Panc1 (cell line): ENCODE results near the gene SAFB2. TPM values are rescaled to one million over a fixed set of nuclear protein-coding genes. Genes with fewer than 3 reads are reported as not detected.

Experiments used
- ATAC-seq: fragments of 200-7000 bp; cut with Tn5 transposase; 2 replicates; pipeline ENCODE4 v1.9.1; 2020; ENCODE audit warnings: mild to moderate bottlenecking, moderate library complexity
- BruUV-seq: library from RNA; stranded (reverse); fragments of 400-500 nt; replicated peaks from 2 replicates; lab custom pipeline; 2021; lab: Mats Ljungman, UMichigan
- CTCF ChIA-PET: fragments of 300-600 bp; sonication (Branson Sonifier 250); formaldehyde crosslinking; loops from one replicate; lab custom pipeline; 2022; ENCODE audit warnings: antibody characterized with exemption; lab: Charles Lee
- POLR2A ChIA-PET: fragments of 300-600 bp; sonication (Branson Sonifier 250); formaldehyde crosslinking; loops from one replicate; lab custom pipeline; 2022; ENCODE audit warnings: antibody characterized with exemption; lab: Charles Lee
- DNase-seq: peaks from one replicate; pipeline ENCODE4 v3.0.0-alpha.2; 2010; ENCODE audit warnings: low read depth, low spot score
- H3K27ac ChIP-seq: 2 replicates; pipeline ENCODE4 v1.5.1; 2011; ENCODE audit warnings: mild to moderate bottlenecking, low read length, inconsistent platforms
- H3K27me3 ChIP-seq: fragments of 200-500 bp; sonication (Bioruptor generic); 2 replicates; pipeline ENCODE4 v1.6.0; 2014; ENCODE audit warnings: low read length, inconsistent platforms; ENCODE audit not compliant: control insufficient read depth, insufficient read depth
- H3K36me3 ChIP-seq: fragments of 200-500 bp; sonication (Bioruptor generic); 2 replicates; pipeline ENCODE4 v1.5.1; 2014; ENCODE audit warnings: inconsistent platforms, mild to moderate bottlenecking, low read length, moderate library complexity; ENCODE audit not compliant: control insufficient read depth, insufficient read depth
- H3K4me1 ChIP-seq: 2 replicates; pipeline ENCODE4 v1.5.1; 2011; ENCODE audit warnings: inconsistent platforms, mild to moderate bottlenecking, low read length, moderate library complexity; ENCODE audit not compliant: control insufficient read depth, insufficient read depth
- H3K4me3 ChIP-seq, 2 experiments: 2 replicates each; pipeline ENCODE4 v1.5.1; 2011 to 2012; ENCODE audit warnings: low read depth in 2 of 2, low read length in 2 of 2, mild to moderate bottlenecking in 2 of 2, inconsistent platforms in 1 of 2, moderate library complexity in 1 of 2
- H3K9me3 ChIP-seq: fragments of 200-500 bp; sonication (Bioruptor generic); 2 replicates; pipeline ENCODE4 v1.5.1; 2014; ENCODE audit warnings: low read depth, mild to moderate bottlenecking, inconsistent platforms, low read length, moderate library complexity; ENCODE audit not compliant: control insufficient read depth, insufficient read depth
- POLR2AphosphoS5 ChIP-seq: IDR thresholded peaks from 2 replicates; pipeline ENCODE4 v1.6.1; 2012; ENCODE audit warnings: mild to moderate bottlenecking, low read depth, low read length, moderate library complexity
- SIN3A ChIP-seq: IDR thresholded peaks from 2 replicates; pipeline ENCODE4 v1.6.1; 2012; ENCODE audit warnings: low read depth, mild to moderate bottlenecking, low read length, moderate library complexity, borderline replicate concordance; ENCODE audit not compliant: insufficient read depth
- TCF7L2 ChIP-seq: IDR thresholded peaks from 2 replicates; pipeline ENCODE4 v1.6.1; 2011; ENCODE audit warnings: mild to moderate bottlenecking, low read depth, low read length, inconsistent platforms
- in situ Hi-C: cut with HindIII; loops from 2 replicates; pipeline ENCODE4 v1.10.0; 2016; ENCODE audit warnings: low sequenced_read_pairs, low pct_unique_long_range_greater_than_20kb
- intact Hi-C: fragments of 100-400 bp; cut with micrococcal nuclease; formaldehyde crosslinking; loops from one replicate; pipeline ENCODE4 v1.10.0; 2022; ENCODE audit not compliant: unreplicated experiment
- total RNA-seq: library from RNA; stranded (reverse); gene quantifications from one replicate; pipeline ENCODE4 v1.2.1, GENCODE V29; 2021; ENCODE audit not compliant: unreplicated experiment
- TF ChIP-seq, protein P1 (sequence below): fragments of 450-650 bp; IDR thresholded peaks from 2 replicates; pipeline ENCODE4 v1.5.1; 2017; ENCODE audit warnings: mild to moderate bottlenecking
- TF ChIP-seq, protein P2 (sequence below), 2 experiments: IDR thresholded peaks; 2 replicates each; pipeline ENCODE4 v1.6.1; 2011 to 2012; ENCODE audit warnings: low read depth in 2 of 2, control low read depth in 1 of 2, low read length in 1 of 2, mild to moderate bottlenecking in 1 of 2, moderate library complexity in 1 of 2; ENCODE audit not compliant: insufficient read depth in 1 of 2

The SAFB2 gene
- total RNA-seq, 1 experiment from 2014 or later, result 83.5 TPM

- no TSS peak for BruUV-seq
- no peaks in the 10 kb centered on the region for H3K9me3 ChIP-seq
- in situ Hi-C loops (no loop called here), intact Hi-C loops (no loop called here)
- H3K4me3 ChIP-seq, result no peak overlapping the region
- ATAC-seq, result no peak
- TF ChIP-seq SIN3A, result no peak
- TF ChIP-seq POLR2AphosphoS5, result no peak
- TF ChIP-seq, protein P1, sequence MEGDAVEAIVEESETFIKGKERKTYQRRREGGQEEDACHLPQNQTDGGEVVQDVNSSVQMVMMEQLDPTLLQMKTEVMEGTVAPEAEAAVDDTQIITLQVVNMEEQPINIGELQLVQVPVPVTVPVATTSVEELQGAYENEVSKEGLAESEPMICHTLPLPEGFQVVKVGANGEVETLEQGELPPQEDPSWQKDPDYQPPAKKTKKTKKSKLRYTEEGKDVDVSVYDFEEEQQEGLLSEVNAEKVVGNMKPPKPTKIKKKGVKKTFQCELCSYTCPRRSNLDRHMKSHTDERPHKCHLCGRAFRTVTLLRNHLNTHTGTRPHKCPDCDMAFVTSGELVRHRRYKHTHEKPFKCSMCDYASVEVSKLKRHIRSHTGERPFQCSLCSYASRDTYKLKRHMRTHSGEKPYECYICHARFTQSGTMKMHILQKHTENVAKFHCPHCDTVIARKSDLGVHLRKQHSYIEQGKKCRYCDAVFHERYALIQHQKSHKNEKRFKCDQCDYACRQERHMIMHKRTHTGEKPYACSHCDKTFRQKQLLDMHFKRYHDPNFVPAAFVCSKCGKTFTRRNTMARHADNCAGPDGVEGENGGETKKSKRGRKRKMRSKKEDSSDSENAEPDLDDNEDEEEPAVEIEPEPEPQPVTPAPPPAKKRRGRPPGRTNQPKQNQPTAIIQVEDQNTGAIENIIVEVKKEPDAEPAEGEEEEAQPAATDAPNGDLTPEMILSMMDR, result no peak
- no peaks in the 10 kb centered on the region for H3K27me3 ChIP-seq
- no peak overlapping the region for H3K27ac ChIP-seq
- peaks cover 11% of the 10 kb centered on the region for H3K36me3 ChIP-seq
- no peaks in the 10 kb centered on the region for H3K4me1 ChIP-seq
- ChIA-PET POLR2A (no interaction called here), CTCF (no interaction called here)
- DNase-seq, result no peak
These were observed 46.6 kb upstream of the SAFB2 start for GRCh38 chr19:5669212-5669611.

DNA sequence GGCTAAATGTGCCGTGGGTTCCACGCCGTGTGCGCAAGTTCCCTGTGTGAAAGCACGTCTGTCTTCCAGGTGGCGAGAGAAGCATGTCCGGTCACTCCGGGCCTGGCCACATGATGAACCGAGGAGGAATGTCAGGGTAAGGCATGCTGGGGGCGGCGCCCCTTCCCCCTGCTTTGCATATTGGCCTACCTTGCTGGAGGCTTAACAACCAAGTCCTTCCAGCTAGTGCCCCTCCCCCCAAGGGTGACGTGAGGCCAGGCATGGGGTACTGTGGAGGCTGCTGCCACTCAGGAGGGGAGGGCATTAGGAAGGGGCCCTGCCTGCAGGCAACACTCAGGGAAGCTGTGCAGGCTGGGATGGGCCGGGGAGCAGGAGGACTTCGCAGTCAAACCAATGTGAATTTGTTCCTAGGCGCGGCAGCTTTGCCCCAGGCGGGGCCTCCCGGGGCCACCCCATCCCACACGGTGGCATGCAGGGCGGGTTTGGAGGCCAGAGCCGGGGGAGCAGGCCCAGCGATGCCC is 45.2 kb upstream of the SAFB2 start:
- TSS peak; percentile 41 for BruUV-seq
- in situ Hi-C loops, result no loop called here
- intact Hi-C loops, result no loop called here
- no peaks in the 10 kb centered on the region for H3K27me3 ChIP-seq
- DNase-seq (no peak), ATAC-seq (peak; percentile 30)
- ChIA-PET CTCF (interaction anchor here (0.6 kb wide), 1 partner anchor 1083 kb away, joined by 3 read pairs; no protein-coding TSS in a partner anchor), POLR2A (no interaction called here)
- peaks cover 12% of the 10 kb centered on the region for H3K36me3 ChIP-seq
- H3K9me3 ChIP-seq, result no peaks in the 10 kb centered on the region
- no peak for TF ChIP-seq SIN3A
- no peak for TF ChIP-seq POLR2AphosphoS5
- no peak for TF ChIP-seq TCF7L2
- TF ChIP-seq, protein P2, sequence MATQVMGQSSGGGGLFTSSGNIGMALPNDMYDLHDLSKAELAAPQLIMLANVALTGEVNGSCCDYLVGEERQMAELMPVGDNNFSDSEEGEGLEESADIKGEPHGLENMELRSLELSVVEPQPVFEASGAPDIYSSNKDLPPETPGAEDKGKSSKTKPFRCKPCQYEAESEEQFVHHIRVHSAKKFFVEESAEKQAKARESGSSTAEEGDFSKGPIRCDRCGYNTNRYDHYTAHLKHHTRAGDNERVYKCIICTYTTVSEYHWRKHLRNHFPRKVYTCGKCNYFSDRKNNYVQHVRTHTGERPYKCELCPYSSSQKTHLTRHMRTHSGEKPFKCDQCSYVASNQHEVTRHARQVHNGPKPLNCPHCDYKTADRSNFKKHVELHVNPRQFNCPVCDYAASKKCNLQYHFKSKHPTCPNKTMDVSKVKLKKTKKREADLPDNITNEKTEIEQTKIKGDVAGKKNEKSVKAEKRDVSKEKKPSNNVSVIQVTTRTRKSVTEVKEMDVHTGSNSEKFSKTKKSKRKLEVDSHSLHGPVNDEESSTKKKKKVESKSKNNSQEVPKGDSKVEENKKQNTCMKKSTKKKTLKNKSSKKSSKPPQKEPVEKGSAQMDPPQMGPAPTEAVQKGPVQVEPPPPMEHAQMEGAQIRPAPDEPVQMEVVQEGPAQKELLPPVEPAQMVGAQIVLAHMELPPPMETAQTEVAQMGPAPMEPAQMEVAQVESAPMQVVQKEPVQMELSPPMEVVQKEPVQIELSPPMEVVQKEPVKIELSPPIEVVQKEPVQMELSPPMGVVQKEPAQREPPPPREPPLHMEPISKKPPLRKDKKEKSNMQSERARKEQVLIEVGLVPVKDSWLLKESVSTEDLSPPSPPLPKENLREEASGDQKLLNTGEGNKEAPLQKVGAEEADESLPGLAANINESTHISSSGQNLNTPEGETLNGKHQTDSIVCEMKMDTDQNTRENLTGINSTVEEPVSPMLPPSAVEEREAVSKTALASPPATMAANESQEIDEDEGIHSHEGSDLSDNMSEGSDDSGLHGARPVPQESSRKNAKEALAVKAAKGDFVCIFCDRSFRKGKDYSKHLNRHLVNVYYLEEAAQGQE (IDR thresholded peaks at IDR 0.05; ENCODE audit: insufficient read depth in 1 of 2, low read depth in 2 of 2, low read length in 1 of 2), result no peak
- TF ChIP-seq, protein P1, result no peak
- H3K4me1 ChIP-seq, result no peaks in the 10 kb centered on the region
- no peak overlapping the region for H3K4me3 ChIP-seq
- no peak overlapping the region for H3K27ac ChIP-seq
